Measurements from ENCODE around the gene BRI3.

Gene BRI3

GRCh38 chr7:98267303-98267702, 14.2 kb upstream of the BRI3 start:
- no peak for TF ChIP-seq CTCF (IDR thresholded peaks at IDR 0.05; ENCODE audit: control insufficient read depth, extremely low read depth, insufficient read depth)
- no peak for DNase-seq (ENCODE audit: low read depth)
- H3K4me3 ChIP-seq (ENCODE audit: low read depth, low read length) = no peak overlapping the region

- DNase-seq (ENCODE audit: low read depth) = peak; percentile 97
- no peak for TF ChIP-seq CTCF (IDR thresholded peaks at IDR 0.05; ENCODE audit: control insufficient read depth, extremely low read depth, insufficient read depth)
- H3K4me3 ChIP-seq (ENCODE audit: low read depth, low read length) = no peak overlapping the region
Observed at GRCh38 chr7:98276241-98276761, 5.2 kb upstream of the BRI3 start.

- no peak for TF ChIP-seq CTCF (IDR thresholded peaks at IDR 0.05; ENCODE audit: control insufficient read depth, extremely low read depth, insufficient read depth)
- no peak overlapping the region for H3K4me3 ChIP-seq (ENCODE audit: low read depth, low read length)
- DNase-seq (ENCODE audit: low read depth) = no peak
Observed at GRCh38 chr7:98278408-98278807, 3.1 kb upstream of the BRI3 start.

GRCh38 chr7:98278936-98279335, 2.5 kb upstream of the BRI3 start:
- DNase-seq (ENCODE audit: low read depth) = no peak
- no peak overlapping the region for H3K4me3 ChIP-seq (ENCODE audit: low read depth, low read length)
- TF ChIP-seq CTCF (IDR thresholded peaks at IDR 0.05; ENCODE audit: control insufficient read depth, extremely low read depth, insufficient read depth) = no peak

GRCh38 chr7:98280296-98280695, 1.2 kb upstream of the BRI3 start:
- no peak for DNase-seq (ENCODE audit: low read depth)
- no peak for TF ChIP-seq CTCF (IDR thresholded peaks at IDR 0.05; ENCODE audit: control insufficient read depth, extremely low read depth, insufficient read depth)
- peak overlapping the region; percentile 39 for H3K4me3 ChIP-seq (ENCODE audit: low read depth, low read length)

- no peak for DNase-seq (ENCODE audit: low read depth)
- TF ChIP-seq CTCF (IDR thresholded peaks at IDR 0.05; ENCODE audit: control insufficient read depth, extremely low read depth, insufficient read depth) = no peak
- H3K4me3 ChIP-seq (ENCODE audit: low read depth, low read length) = peak overlapping the region; percentile 93
Observed at GRCh38 chr7:98281757-98282606, 496 bp downstream of the BRI3 start.
